ENCODE results near the gene PRKG1. TPM values are rescaled to one million over a fixed set of nuclear protein-coding genes. Genes with fewer than 3 reads are reported as not detected.

PRKG1 gene
- total and polyA plus RNA-seq, 2 donors (not counting 1 experiment from before 2014, with no cell fraction given) = not detected

DNA sequence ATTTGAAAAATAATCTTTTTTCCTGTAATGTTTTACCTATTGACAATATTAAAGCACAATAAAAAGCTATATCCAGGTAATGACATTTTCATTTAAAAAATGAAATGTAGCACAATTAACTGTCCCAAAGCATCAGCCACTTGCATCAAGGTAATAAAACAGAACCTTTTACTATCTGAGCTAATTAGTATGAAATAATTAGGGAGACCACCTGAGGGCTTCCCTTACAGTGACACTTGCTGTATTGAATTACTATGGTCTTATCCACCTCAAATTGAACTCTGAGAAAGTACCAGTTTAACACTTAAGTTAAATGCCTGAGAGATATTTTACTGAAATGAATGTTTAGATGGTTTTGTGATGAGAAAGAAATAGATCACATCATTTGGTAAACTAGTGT, 1120.4 kb downstream of the PRKG1 start:
- Histone ChIP-seq H3K4me3 (ENCODE audit: control extremely low read depth in 1 of 5, extremely low read depth in 1 of 5, insufficient read depth in 1 of 5, low read depth in 2 of 5, low read length in 4 of 5) (no peak overlapping the region), H2AFZ (ENCODE audit: insufficient read depth, low read depth, low read length, poor library complexity, severe bottlenecking) (no peak overlapping the region), H3K4me2 (replicated peaks; ENCODE audit: low read depth, low read length, poor library complexity, severe bottlenecking) (no peak overlapping the region), H3K79me2 (ENCODE audit: control insufficient read depth, insufficient read depth, low read length) (no peaks in the 10 kb centered on the region), H3K36me3 (replicated peaks in 1 of 2; ENCODE audit: control extremely low read depth in 1 of 2, control insufficient read depth in 1 of 2, extremely low read depth in 1 of 2, insufficient read depth in 2 of 2, low read length in 1 of 2) (no peaks in the 10 kb centered on the region), H3K9me3 (ENCODE audit: control extremely low read depth in 1 of 3, control insufficient read depth in 2 of 3, insufficient read depth in 1 of 3, low read length in 2 of 3) (no peaks in the 10 kb centered on the region), H3K9ac (ENCODE audit: low read length) (no peak overlapping the region), H3K27ac (ENCODE audit: low read length in 2 of 2) (no peak overlapping the region), H3K27me3 (replicated peaks in 1 of 4; ENCODE audit: control extremely low read depth in 1 of 4, control insufficient read depth in 3 of 4, insufficient read depth in 4 of 4, low read length in 3 of 4) (peaks cover 0 to 2% (median 0%) of the 10 kb centered on the region in 4 experiments), H4K20me1 (ENCODE audit: control insufficient read depth, insufficient read depth, low read length, poor library complexity, severe bottlenecking) (no peaks in the 10 kb centered on the region), H3K4me1 (ENCODE audit: control insufficient read depth in 2 of 2, insufficient read depth in 2 of 2, low read length in 2 of 2) (no peaks in the 10 kb centered on the region)
- intact Hi-C loops (cut with micrococcal nuclease) = no loop called here
- H3K27me3 Mint-ChIP-seq = no peaks in the 10 kb centered on the region
- ATAC-seq (ENCODE audit: low read depth) (no peak), DNase-seq (no peak)
- ChIA-PET POLR2A (no interaction called here), CTCF (no interaction called here)
- H3K9me3 Mint-ChIP-seq (ENCODE audit: insufficient read depth) = no peaks in the 10 kb centered on the region
- H3K27ac Mint-ChIP-seq = no peak overlapping the region
- no peak overlapping the region for H3K4me3 Mint-ChIP-seq
- no peaks in the 10 kb centered on the region for H3K4me1 Mint-ChIP-seq
- TF ChIP-seq, protein P1, sequence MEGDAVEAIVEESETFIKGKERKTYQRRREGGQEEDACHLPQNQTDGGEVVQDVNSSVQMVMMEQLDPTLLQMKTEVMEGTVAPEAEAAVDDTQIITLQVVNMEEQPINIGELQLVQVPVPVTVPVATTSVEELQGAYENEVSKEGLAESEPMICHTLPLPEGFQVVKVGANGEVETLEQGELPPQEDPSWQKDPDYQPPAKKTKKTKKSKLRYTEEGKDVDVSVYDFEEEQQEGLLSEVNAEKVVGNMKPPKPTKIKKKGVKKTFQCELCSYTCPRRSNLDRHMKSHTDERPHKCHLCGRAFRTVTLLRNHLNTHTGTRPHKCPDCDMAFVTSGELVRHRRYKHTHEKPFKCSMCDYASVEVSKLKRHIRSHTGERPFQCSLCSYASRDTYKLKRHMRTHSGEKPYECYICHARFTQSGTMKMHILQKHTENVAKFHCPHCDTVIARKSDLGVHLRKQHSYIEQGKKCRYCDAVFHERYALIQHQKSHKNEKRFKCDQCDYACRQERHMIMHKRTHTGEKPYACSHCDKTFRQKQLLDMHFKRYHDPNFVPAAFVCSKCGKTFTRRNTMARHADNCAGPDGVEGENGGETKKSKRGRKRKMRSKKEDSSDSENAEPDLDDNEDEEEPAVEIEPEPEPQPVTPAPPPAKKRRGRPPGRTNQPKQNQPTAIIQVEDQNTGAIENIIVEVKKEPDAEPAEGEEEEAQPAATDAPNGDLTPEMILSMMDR (IDR thresholded peaks at IDR 0.05) = no peak
- no peak for TF ChIP-seq EZH2 (IDR thresholded peaks at IDR 0.05; ENCODE audit: borderline replicate concordance, insufficient read depth, low read depth, low read length, poor library complexity, severe bottlenecking)

DNA sequence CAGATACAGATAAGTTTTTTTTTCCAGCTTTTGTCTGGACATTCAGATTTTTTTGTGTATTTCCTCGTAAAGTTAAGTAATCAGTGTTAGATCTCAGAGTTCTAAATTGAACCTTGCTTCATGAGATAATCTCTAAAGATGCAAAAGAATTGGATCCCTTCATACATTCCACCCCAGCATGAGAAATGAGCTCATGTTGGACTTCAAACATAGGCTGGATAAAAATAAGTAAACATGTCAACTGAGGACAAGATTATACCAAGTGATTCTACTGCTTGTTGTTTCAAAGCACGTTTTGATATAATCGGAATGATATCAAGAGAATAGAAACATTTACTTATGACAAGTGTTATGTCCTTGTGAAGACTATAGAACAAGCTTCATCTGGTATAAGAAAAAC, 1122.8 kb downstream of the PRKG1 start:
- no peaks in the 10 kb centered on the region for H4K20me1 ChIP-seq (ENCODE audit: control insufficient read depth, insufficient read depth, low read length, poor library complexity, severe bottlenecking)
- Mint-ChIP-seq H3K9me3 (ENCODE audit: insufficient read depth) (no peaks in the 10 kb centered on the region), H3K4me3 (no peak overlapping the region), H3K27ac (no peak overlapping the region), H3K4me1 (no peaks in the 10 kb centered on the region), H3K27me3 (no peaks in the 10 kb centered on the region)
- peaks cover 0 to 5% (median 0%) of the 10 kb centered on the region in 4 experiments for H3K27me3 ChIP-seq (replicated peaks in 1 of 4; ENCODE audit: control extremely low read depth in 1 of 4, control insufficient read depth in 3 of 4, insufficient read depth in 4 of 4, low read length in 3 of 4)
- TF ChIP-seq EZH2 (IDR thresholded peaks at IDR 0.05; ENCODE audit: borderline replicate concordance, insufficient read depth, low read depth, low read length, poor library complexity, severe bottlenecking) = no peak
- POLR2A ChIA-PET = no interaction called here
- H3K4me2 ChIP-seq (replicated peaks; ENCODE audit: low read depth, low read length, poor library complexity, severe bottlenecking) = no peak overlapping the region
- no peak overlapping the region for H3K9ac ChIP-seq (ENCODE audit: low read length)
- no peak overlapping the region for H3K27ac ChIP-seq (ENCODE audit: low read length in 2 of 2)
- no peaks in the 10 kb centered on the region for H3K9me3 ChIP-seq (ENCODE audit: control extremely low read depth in 1 of 3, control insufficient read depth in 2 of 3, insufficient read depth in 1 of 3, low read length in 2 of 3)
- H3K79me2 ChIP-seq (ENCODE audit: control insufficient read depth, insufficient read depth, low read length) = no peaks in the 10 kb centered on the region
- H2AFZ ChIP-seq (ENCODE audit: insufficient read depth, low read depth, low read length, poor library complexity, severe bottlenecking) = no peak overlapping the region
- no peaks in the 10 kb centered on the region for H3K36me3 ChIP-seq (replicated peaks in 1 of 2; ENCODE audit: control extremely low read depth in 1 of 2, control insufficient read depth in 1 of 2, extremely low read depth in 1 of 2, insufficient read depth in 2 of 2, low read length in 1 of 2)
- no peak overlapping the region for H3K4me3 ChIP-seq (ENCODE audit: control extremely low read depth in 1 of 5, extremely low read depth in 1 of 5, insufficient read depth in 1 of 5, low read depth in 2 of 5, low read length in 4 of 5)
- CTCF ChIA-PET = no interaction called here
- ATAC-seq (ENCODE audit: low read depth) (no peak), DNase-seq (no peak)
- intact Hi-C loops (cut with micrococcal nuclease) = no loop called here
- no CpG with 5 or more reads among the region's 3 CpGs for WGBS (ENCODE audit: insufficient coverage)
- no peaks in the 10 kb centered on the region for H3K4me1 ChIP-seq (ENCODE audit: control insufficient read depth in 2 of 2, insufficient read depth in 2 of 2, low read length in 2 of 2)

Data from B cell (primary cell).